Fibroblast of skin of abdomen (primary cell): ENCODE data around the gene SCG5.

ENCODE experiments used
- DNase-seq: peaks from one replicate; pipeline ENCODE4 v3.0.0-alpha.2; 2013

Gene SCG5

DNA sequence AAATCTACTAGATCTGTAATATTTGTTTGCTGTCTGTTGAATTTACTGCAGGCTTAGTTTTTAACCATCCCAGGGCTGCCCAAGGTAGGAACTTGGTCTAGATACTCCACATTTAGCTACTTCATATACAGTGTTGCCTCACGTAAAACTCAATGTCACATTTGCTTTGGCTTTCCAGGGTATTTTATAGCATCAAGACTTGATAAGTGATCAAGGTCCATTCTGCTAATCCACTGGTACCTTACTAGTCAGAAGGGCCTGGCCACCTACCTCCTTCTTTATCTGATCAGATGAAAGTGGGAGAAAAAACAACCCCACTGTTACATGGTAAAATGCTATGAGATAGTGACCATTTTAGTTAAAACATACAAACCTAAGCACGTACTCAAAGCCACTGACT is 50.8 kb downstream of the SCG5 start:
- DNase-seq, result no peak

DNA sequence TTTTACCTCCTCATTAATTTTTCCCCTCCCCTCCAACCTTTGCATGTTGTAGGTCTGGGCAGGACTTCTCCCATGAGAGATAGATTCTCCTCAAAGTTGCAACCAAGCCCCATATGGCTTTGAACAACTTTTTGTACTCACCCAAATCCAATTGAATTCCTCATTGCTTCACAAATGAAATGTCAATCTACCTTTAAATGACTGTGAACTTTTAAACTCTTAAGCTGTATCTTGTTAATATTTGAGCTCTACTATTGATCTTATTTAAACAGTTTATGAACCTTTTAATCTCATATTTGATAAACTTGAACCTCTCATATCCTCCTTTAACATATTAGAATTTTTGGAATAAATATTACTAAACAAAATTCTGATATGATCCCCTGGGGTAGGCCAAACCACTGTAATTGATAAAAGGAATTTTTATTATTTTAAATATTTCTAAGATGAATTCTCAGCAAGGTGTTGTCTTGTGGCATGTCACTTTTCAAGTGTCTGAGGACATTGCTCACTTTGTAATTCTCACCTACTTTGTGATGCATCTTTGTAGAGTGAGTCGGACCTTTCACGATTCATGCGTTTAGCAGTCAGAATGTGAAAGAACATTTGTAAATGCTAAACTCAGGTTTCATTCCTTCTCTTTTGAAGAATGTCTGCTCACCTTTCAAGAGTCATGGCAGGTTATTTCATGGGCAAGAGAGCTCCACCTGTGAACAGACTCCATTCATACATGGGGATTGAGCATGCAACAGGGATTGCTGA is 52.9 kb downstream of the SCG5 start:
- DNase-seq, result no peak

DNA sequence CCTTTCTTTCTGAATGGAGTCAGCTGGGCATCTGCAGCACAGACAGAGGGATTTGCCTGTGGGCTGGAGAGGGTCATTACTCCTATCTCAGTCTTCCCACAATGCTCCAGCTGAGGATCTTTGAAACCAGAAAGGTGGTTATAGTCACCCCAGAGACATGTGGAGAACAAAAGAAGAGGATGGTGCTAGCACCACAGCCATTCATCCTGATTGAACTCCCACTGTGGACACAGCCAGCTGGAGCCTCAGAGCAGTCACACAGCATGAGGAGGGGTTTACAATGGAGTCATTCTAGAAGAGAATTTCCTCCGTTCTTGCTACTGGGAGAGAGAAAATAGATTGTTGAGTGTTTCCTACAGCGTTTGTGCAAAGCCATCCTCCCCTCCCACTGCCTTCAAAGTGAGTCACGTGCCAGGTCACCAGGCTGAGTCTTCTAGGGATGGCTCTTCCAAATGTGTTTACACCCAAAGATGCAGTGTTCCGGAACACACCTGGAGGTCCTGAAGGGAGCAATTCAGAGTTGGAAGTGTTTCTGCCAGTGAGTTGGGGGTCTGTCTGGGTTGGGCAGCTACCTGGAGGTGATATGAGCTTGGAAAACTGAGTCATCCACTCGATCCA is 57.4 kb downstream of the SCG5 start:
- DNase-seq, result no peak

DNA sequence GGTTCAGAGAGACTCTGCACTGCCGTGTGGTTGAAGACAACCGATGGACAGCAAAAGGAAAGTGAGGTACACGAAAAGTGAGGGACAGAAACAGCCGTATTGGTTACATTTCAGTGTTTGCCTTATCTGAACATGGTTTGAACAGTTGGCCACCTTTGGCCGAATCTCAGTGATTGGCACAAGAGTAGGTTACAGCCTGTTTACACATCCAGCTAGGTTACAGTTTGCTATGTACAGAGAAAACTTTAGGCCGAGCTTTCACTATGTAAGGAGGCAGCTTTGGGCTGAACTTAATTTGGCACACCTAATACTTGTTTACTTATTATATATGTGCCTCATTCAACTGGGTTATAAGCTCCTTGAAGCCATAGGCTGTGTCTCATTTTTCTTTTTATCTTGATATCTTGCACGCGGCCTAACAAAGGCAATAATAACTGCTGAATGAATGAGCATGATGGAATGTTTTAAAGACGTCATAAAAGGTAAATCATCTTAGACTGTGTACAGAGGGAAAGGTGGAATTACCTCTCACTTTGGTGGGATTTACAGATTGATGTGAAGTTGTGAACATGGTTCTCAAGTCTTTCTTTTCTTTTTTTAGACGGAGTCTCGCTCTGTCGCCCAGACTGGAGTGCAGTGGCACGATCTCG is 59.1 kb downstream of the SCG5 start:
- DNase-seq, result no peak

DNA sequence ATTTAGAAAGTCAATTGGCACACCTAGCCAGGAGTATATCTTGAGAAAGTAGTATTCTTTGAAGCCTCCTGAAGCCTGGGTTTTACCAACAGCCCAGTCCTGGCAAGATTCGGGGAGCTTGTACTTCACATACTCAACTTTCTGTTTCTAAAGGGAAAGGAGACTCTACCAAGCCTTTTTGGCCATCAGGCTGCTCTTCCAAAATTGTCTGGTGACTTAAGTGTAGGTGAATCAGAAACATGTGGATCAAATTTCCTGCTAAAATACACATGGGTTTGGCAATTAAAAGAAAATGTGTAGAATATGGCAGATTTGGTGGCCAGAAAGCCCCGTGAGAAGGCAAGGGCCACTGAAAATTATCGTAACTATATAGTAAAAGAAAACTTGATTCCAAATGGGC is 60.4 kb downstream of the SCG5 start:
- peak; percentile 46 for DNase-seq

DNA sequence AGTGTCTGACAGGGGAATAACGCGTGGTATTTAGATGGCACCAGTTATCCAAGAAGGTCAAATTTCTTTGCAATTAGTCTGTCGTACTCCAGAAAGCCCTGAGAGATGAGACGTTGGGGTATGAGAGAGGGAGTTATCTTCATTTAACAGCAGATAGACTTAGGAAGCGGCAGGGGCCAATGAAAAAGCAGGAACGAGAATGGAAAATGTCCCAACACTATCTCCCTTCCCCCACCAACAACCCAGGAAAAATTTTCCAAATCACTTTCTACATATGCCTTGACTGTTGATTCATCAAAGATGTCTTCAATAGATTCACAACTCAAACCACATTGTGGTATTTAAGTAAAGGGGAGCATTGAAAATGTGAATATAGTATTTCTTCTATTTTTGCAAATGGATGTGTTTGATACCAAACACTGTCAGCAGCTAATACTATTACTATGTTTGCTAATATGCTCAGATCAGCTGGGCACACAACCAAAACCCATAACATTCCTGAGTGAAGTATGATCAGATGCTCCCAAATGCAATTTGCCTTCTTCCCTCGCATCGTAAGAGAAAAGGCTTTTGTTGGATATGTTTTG is 63.0 kb downstream of the SCG5 start:
- peak; percentile 97 for DNase-seq

DNA sequence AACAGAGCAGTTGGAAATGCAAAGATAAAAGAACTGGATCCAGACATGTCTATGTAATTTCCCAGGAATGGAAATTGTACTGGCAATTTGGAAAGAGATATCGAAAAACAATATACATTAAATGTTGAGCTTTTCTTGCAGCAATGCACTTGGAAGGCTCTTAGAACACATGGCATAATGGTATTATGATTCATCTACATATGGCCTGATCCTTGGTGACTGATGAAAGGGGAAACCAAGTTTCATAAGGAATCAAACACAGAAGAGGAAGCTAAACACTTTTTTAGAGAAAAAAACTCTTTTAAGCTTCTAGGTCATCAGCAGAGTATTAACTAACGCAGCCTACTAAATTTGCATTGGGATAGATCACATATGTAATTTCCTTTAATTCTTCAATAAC is 63.9 kb downstream of the SCG5 start:
- peak; percentile 89 for DNase-seq

DNA sequence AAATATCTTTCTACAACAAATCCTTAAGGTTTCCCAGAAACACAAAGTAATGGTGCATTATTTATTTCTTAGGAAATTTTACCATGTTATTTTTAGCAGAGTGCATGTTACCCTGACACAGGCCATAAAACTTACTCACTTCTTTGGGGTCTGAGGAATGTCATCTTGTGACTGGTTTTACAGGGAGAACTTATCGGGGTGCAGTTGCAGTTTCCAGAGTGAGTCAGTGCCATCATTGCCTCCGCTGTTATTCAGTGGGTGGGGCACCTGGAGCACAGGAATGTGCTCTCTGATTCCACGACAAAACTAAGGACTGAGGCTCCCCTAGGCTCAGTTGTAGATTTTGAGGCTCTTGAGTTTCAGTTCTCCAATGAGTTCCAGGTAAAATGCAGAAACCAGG is 65.2 kb downstream of the SCG5 start:
- DNase-seq, result peak; percentile 85

DNA sequence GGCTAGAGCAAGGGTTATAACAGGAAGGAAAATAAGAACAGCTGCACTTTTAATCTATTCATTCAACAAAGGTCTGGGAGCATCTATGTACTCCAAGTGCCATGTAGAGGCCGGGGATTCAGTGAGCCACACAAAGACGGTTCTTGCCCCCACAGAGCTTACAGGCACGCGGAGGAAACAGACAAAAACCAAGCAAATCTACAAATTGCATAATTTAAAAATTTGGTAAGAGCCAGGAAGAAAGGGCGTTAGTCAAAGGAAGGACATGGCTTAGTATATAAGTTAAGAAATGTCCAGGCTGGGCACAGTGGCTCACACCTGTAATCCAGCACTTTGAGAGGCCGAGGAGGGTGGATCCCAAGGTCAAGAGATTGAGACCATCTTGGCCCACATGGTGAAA is 65.9 kb downstream of the SCG5 start:
- DNase-seq, result no peak

DNA sequence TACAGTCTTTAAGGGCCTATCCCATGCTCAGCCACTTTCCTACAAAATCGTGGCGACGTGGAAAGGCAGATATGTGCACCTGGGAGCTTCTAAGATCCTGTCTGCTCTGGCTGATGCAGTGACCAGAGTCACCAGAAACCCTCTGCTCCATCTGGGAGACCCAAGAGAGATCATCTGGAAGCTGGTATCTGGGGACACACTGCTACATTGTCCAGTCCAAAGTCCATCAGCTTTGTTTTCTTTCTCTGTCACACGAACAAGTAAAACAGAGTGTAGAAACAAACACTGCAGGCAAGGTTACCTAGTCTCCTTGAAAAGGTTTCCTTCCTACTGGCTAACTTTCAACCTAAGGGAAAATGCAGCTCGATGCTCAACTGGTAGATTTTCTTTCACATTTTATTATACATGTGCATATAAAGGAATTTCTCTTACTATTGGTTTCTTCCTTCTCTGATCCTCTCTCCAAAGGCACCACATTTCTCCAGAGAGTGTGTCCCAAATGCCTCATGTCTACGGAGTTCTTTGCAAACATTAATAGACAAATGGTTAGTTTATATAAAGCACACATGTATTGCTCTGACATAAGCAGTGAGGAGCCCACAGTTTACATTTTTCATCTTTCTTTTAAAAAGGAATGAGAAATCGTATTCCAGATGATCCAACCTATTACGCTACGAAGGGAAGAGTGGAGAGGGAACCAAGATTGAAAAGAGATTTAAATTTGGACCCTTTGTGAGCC is 68.0 kb downstream of the SCG5 start:
- no peak for DNase-seq

DNA sequence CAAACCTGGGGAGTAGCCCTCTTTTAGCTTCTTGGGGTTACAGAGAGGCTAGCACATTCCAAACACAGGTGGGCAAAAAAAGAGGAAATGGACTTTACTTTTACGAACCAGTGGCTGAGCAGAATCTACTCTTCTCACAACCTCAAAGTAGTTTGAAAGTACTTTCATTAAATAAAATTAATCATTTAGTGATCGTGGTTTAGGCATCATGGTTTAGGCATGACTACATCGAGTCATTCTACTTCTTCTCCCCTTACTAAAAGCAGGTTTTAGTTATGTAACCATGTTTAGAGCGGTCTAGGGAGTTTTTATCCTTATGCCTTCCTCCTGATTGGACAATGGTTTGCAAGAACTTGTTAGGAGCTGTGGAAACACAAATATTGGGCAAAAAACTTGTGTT is 73.8 kb downstream of the SCG5 start:
- DNase-seq, result peak; percentile 79

DNA sequence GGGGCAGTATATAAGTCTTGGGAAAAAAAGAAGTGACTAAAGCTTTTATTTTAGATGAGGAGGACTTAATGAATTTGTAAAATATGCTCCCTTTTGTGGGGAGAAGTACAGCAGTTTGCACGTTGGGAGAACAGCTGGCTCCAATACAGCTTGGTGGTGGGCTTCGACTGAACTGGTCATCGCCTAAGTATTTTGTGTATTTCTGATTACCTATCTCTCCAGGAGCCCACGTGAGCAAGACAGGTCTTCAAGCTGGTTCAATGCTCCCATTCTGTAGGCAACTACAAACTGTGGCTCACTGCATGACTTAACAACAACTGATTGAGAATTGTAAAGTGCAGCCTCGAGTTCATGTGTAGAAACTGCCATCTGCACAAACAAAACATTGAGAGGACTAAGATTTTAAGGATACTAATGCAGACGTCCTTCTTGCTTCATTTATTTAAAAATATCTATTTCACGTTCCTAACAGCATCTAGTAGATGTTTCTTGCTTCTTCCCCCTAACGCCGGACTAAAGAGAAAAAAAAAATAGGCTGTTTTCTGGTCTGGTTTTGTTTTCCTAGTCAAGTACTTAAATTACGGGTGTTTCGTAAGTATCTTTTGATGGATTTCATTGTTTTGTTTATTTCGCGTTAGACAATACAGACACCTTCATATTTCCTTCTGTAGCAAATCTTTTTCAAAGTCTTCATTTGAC is 74.9 kb downstream of the SCG5 start:
- peak; percentile 24 for DNase-seq

DNA sequence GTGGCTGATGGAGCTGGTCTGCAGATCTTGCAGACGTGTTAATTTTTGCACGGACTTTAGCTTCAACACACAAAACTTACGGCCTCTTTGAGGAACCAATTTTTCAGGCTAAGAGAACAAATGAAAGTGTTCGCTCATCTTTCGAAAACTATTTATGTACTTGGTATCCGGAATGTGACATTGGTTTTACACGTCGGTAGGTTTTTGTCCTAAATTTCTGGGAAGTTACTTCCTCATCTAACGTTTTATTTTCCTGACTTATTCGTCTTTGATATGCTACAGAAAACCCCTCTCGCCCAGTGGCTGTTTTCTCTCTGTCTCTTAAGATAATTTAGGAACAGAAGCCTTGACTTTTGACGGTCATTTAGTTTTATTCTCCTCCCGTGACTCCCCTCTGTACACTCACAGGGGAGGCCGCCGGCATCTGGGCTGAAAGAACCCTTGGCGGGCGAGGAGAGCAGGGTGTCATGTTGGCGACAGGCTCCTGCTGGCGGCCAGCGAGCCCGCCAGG is 75.5 kb downstream of the SCG5 start:
- DNase-seq, result peak; percentile 34

DNA sequence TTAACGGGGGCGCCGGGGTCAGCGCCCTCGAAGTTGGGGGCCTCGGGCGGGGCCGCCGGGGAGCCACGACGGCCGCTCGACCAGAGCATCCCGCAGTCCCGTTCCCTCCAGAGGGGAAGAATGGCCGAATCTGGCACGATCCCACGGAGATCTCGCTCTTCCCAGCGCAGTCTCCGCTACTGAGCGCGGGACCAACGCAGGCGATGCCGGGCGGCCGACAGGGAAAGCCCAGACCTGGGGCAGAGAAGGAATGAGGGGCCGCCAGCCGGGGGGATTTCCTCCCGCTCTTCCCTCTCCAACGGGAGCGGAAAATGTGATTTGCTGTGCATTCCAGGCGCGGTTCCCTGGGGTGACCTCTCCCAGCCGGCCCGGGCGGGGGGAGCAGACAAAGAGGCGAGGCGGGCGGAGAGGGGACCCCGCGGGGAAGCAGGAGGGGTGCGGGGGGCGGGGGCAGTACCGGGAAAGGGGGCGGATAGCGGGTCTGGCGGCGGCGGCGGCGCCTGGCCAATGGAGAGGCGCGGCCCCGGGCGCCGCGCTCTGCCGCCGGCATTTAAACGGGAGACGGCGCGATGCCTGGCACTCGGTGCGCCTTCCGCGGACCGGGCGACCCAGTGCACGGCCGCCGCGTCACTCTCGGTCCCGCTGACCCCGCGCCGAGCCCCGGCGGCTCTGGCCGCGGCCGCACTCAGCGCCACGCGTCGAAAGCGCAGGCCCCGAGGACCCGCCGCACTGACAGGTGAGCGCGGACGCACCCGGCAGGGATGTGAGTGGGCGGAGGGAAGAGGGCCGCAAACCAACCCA is 76.1 kb downstream of the SCG5 start, which contains the start of gene GREM1:
TSS of gene GREM1 (plus strand) at position 579 of the 801 bp plus-strand sequence. CDS start 12,687 bp downstream, outside the sequence.
- peak; percentile 94 for DNase-seq

DNA sequence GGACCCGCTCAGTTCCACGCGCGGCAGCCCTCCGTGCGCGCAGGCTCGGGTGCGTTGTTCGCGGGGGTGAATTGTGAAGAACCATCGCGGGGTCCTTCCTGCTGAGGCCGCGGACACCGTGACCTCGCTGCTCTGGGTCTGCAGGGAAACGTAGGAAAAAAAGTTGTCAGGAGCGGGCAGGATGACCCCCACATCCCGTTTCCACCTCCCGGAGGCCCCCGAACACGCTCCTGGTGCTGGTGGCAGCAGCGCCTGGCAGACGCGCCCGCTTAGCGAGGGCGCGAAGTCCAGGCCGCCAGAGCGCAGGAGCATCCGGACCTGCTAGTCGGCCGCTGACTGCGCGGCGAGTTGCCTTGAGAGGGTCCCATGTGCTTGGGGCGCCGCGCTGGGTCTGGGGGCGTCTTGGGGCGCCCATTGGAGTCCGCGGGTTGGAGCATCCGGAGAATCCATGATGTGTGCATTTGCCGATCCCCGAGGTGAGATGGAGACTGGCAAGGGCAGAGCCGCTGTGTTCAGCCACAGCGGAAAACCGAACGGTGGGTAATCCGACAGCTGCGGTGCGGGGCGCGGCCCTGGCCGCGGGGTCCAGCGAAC is 76.8 kb downstream of the SCG5 start:
- DNase-seq, result no peak

DNA sequence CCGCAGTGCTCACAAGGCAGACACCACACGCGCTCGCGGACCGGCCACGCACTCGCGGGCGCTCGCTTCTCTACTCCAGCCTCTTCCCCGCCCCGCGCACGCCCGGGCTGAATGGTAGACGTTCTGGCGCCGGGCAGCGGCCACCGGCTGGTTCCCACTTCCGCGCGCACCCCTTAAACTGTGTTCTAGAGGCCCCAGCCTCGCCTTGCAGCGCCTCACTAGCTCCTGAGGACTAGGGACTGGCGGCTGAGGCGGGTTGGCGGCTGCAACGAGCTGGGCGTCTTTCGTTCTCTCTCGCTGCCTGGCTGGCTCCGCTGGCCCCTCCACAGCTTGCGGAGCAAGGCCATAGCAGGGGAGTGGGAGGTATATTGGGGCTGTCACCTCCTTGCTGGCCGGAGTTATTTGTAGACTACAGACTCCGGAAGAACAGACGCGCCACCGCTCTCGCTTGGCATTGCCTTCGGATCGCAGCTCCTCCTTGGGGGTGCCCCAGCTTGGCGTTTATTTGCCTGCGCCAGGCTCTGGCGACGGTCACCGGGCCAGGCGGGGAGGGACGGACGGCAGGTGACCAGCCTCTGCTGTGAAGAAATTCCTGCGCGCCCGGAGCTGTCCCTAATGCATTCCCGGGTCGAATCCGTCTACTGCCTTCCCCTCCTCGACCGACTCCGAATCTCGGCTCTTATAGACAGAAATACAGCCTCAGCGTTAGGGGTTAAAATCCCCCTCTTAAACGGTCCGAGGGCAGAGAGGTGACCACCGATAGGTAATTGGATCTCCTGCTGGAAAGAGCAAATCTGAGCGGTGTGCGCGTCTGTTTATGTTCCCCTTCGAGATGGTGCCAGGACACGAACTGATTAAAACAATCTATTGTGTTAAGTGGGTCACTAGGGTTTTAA is 77.6 kb downstream of the SCG5 start:
- DNase-seq, result no peak

DNA sequence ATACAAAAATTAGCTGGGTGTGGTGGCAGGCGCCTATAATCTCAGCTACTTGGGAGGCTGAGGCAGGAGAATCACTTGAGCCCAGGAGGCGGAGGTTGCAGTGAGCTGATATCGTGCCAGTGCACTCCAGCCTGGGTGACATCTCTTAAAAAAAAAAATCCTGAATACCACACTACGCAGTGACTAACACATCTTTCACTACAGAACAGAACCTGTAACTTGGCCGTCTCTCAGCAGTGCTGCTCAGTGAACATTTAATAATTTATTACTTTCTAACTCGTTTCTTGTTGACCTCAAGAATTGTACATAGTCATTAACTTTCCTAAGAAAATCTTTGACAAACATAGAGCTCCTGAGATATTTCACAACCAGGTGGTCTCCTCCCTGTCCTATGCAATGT is 80.1 kb downstream of the SCG5 start:
- peak; percentile 64 for DNase-seq

DNA sequence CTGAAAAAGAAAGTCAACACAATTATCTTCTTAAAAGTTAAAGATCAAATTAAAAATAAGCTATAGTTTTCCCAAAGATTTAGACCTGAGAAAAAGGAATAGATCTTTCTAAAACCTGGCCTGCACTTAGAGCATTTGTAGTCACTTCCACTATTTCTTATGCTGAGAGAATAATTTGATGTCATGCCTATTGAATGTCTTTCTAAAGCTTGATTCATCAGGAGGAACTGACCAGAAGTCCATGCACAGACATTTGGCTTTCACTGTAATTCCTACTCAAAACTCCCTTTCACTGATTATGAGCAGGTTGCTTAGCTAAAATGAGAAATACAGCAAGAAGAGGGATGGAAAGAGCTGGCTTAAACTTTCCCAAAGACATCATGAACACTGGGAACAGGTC is 80.6 kb downstream of the SCG5 start:
- DNase-seq, result no peak

DNA sequence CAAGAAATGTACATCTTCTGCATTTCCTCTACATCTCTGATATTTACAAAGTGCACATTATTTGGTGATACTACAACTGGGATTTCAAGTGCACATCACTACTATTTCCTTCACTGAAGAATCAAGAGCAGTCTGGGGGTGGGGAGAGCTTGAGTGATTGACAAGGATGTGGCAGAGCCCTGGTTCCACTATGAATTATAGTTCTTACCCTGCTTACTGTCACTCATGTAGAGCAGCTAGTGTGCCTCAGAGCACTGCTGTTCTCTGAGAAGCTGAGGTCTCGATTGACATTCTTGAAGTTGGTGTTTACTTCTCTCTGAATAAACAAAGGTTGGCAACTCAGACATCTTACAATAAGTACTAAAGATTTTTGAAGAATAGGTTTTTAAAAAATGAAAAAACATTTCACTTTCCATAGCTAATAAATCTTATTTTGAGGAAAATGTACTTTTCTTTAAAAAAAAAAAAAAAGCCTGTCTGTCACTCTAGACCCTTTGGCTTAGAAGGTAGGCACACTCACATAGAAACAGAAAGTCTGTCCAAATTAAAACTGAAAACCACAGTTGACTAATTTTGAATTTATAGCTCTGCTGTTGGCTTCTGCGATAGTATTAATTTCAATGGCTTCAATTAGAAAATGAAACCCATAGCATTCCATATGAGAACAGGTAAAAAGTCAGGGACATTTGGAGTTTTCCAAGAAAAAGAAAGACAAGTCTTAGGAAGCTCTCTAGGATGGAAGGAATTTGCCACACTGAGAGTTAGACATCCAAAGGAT is 81.8 kb downstream of the SCG5 start:
- DNase-seq, result no peak
